Measurements from ENCODE around the gene STK24. TPM values are rescaled to one million over a fixed set of nuclear protein-coding genes. Genes with fewer than 3 reads are reported as not detected.
A peak's percentile ranks its signal among the peaks of the same experiment; 100 is the strongest.

STK24 gene
- total RNA-seq, 1 experiment from 2014 or later = 84.8 TPM

GRCh38 chr13:98493042-98493712, 83.7 kb downstream of the STK24 start:
- DNase-seq (ENCODE audit: low spot score) = no peak
- Histone ChIP-seq H3K4me3 (ENCODE audit: low read depth, low read length, poor library complexity, severe bottlenecking) (no peak overlapping the region), H3K36me3 (ENCODE audit: insufficient read depth, low read length, poor library complexity, severe bottlenecking) (no peaks in the 10 kb centered on the region), H3K4me1 (ENCODE audit: insufficient read depth, low read length, poor library complexity, severe bottlenecking) (peaks cover 34% of the 10 kb centered on the region), H3K9me3 (ENCODE audit: low read depth, low read length, poor library complexity, severe bottlenecking) (no peaks in the 10 kb centered on the region), H3K27ac (ENCODE audit: low read depth, low read length, poor library complexity, severe bottlenecking) (peak overlapping the region; percentile 11), H3K27me3 (replicated peaks; ENCODE audit: insufficient read depth, low read depth, low read length, poor library complexity) (no peaks in the 10 kb centered on the region)
- intact Hi-C loops (cut with micrococcal nuclease; ENCODE audit: unreplicated experiment) = no loop called here
- ChIA-PET CTCF (no interaction called here), POLR2A (ENCODE audit: low non-redundant PET) (no interaction called here)
- no peak for TF ChIP-seq CTCF (conservative IDR thresholded peaks at IDR 0.05; ENCODE audit: low read depth, low read length)
- TF ChIP-seq EZH2 (IDR thresholded peaks at IDR 0.05; ENCODE audit: borderline replicate concordance, low read depth, low read length, poor library complexity, severe bottlenecking) = no peak
- no TSS peak for BruUV-seq (replicated peaks)

- H3K9me3 ChIP-seq (ENCODE audit: low read depth, low read length, poor library complexity, severe bottlenecking) = no peaks in the 10 kb centered on the region
- H3K4me3 ChIP-seq (ENCODE audit: low read depth, low read length, poor library complexity, severe bottlenecking) = no peak overlapping the region
- ChIA-PET CTCF (no interaction called here), POLR2A (ENCODE audit: low non-redundant PET) (no interaction called here)
- peak overlapping the region; percentile 11 for H3K27ac ChIP-seq (ENCODE audit: low read depth, low read length, poor library complexity, severe bottlenecking)
- no peak for TF ChIP-seq EZH2 (IDR thresholded peaks at IDR 0.05; ENCODE audit: borderline replicate concordance, low read depth, low read length, poor library complexity, severe bottlenecking)
- no peak for TF ChIP-seq CTCF (conservative IDR thresholded peaks at IDR 0.05; ENCODE audit: low read depth, low read length)
- DNase-seq (ENCODE audit: low spot score) = no peak
- H3K4me1 ChIP-seq (ENCODE audit: insufficient read depth, low read length, poor library complexity, severe bottlenecking) = peaks cover 37% of the 10 kb centered on the region
- no TSS peak for BruUV-seq (replicated peaks)
- no peaks in the 10 kb centered on the region for H3K36me3 ChIP-seq (ENCODE audit: insufficient read depth, low read length, poor library complexity, severe bottlenecking)
- no peaks in the 10 kb centered on the region for H3K27me3 ChIP-seq (replicated peaks; ENCODE audit: insufficient read depth, low read depth, low read length, poor library complexity)
- intact Hi-C loops (cut with micrococcal nuclease; ENCODE audit: unreplicated experiment) = no loop called here
Observed at GRCh38 chr13:98492335-98493041, 84.4 kb downstream of the STK24 start.

- Histone ChIP-seq H3K9me3 (ENCODE audit: low read depth, low read length, poor library complexity, severe bottlenecking) (no peaks in the 10 kb centered on the region), H3K27me3 (replicated peaks; ENCODE audit: insufficient read depth, low read depth, low read length, poor library complexity) (no peaks in the 10 kb centered on the region), H3K4me1 (ENCODE audit: insufficient read depth, low read length, poor library complexity, severe bottlenecking) (peaks cover 27% of the 10 kb centered on the region), H3K27ac (ENCODE audit: low read depth, low read length, poor library complexity, severe bottlenecking) (no peak overlapping the region), H3K36me3 (ENCODE audit: insufficient read depth, low read length, poor library complexity, severe bottlenecking) (no peaks in the 10 kb centered on the region), H3K4me3 (ENCODE audit: low read depth, low read length, poor library complexity, severe bottlenecking) (no peak overlapping the region)
- BruUV-seq (replicated peaks) = no TSS peak
- ChIA-PET POLR2A (ENCODE audit: low non-redundant PET) (interaction anchor here (0.6 kb wide), 1 partner anchor 809 kb away, joined by 3 read pairs; no protein-coding TSS in a partner anchor), CTCF (no interaction called here)
- no peak for TF ChIP-seq CTCF (conservative IDR thresholded peaks at IDR 0.05; ENCODE audit: low read depth, low read length)
- TF ChIP-seq EZH2 (IDR thresholded peaks at IDR 0.05; ENCODE audit: borderline replicate concordance, low read depth, low read length, poor library complexity, severe bottlenecking) = no peak
- no peak for DNase-seq (ENCODE audit: low spot score)
- intact Hi-C loops (cut with micrococcal nuclease; ENCODE audit: unreplicated experiment) = no loop called here
Observed at GRCh38 chr13:98490866-98491265, 86.0 kb downstream of the STK24 start.

Measured in A673 (cell line).